IMR-90 (cell line): Measurements from ENCODE around the gene MZB1. TPM values are rescaled to one million over a fixed set of nuclear protein-coding genes. Genes with fewer than 3 reads are reported as not detected.

ENCODE experiments used
- ATAC-seq: fragments of 200-7000 bp; cut with Tn5 transposase; 2 replicates; pipeline ENCODE4 v1.9.1; 2020; ENCODE audit warnings: low read depth, mild to moderate bottlenecking, moderate library complexity
- BruUV-seq: library from RNA; stranded (reverse); fragments of 400-500 nt; replicated peaks from 2 replicates; lab custom pipeline; 2021; lab: Mats Ljungman, UMichigan
- CTCF ChIA-PET: fragments of 300-600 bp; formaldehyde crosslinking; extraction: SDS; loops from one replicate; lab custom pipeline; 2021; ENCODE audit warnings: antibody characterized with exemption; lab: Yijun Ruan, JAX
- POLR2A ChIA-PET: fragments of 300-600 bp; sonication (Branson Sonifier 250); formaldehyde crosslinking; loops from one replicate; lab custom pipeline; 2022; ENCODE audit warnings: antibody characterized with exemption; ENCODE audit not compliant: unreplicated experiment; lab: Charles Lee
- DNase-seq: peaks from one replicate; pipeline ENCODE4 v3.0.0; 2013
- H2AFZ ChIP-seq: replicated peaks from 2 replicates; pipeline ENCODE3; 2013; ENCODE audit warnings: low read length, mild to moderate bottlenecking; ENCODE audit not compliant: poor library complexity
- H2AK5ac ChIP-seq: 2 replicates; pipeline ENCODE4 v1.6.1; 2013; ENCODE audit warnings: low read depth, low read length, inconsistent platforms
- H2AK9ac ChIP-seq: replicated peaks from 2 replicates; pipeline ENCODE3; 2013; ENCODE audit warnings: mild to moderate bottlenecking, low read depth, low read length, moderate library complexity; ENCODE audit not compliant: poor library complexity
- H2BK120ac ChIP-seq: 2 replicates; pipeline ENCODE4 v1.6.1; 2013; ENCODE audit warnings: low read depth, low read length, inconsistent platforms
- H2BK15ac ChIP-seq: 3 replicates; pipeline ENCODE4 v1.6.1; 2013; ENCODE audit warnings: low read depth, low read length, inconsistent platforms
- H2BK20ac ChIP-seq: 2 replicates; pipeline ENCODE4 v1.6.1; 2013; ENCODE audit warnings: low read depth, mild to moderate bottlenecking, inconsistent platforms, low read length, moderate library complexity
- H2BK5ac ChIP-seq: 2 replicates; pipeline ENCODE4 v1.6.1; 2013; ENCODE audit warnings: mild to moderate bottlenecking, low read depth, low read length, inconsistent platforms; ENCODE audit not compliant: poor library complexity, severe bottlenecking
- H3K14ac ChIP-seq: replicated peaks from 2 replicates; pipeline ENCODE4 v1.6.1; 2013; ENCODE audit warnings: low read depth, low read length, inconsistent platforms
- H3K18ac ChIP-seq: 2 replicates; pipeline ENCODE4 v1.6.1; 2013; ENCODE audit warnings: low read depth, low read length, control low read depth
- H3K23ac ChIP-seq: 2 replicates; pipeline ENCODE4 v1.6.1; 2013; ENCODE audit warnings: low read depth, low read length, inconsistent platforms
- H3K27ac ChIP-seq: 2 replicates; pipeline ENCODE4 v1.5.1; 2013; ENCODE audit warnings: mild to moderate bottlenecking, control low read depth, low read length; ENCODE audit not compliant: insufficient read depth
- H3K27me3 ChIP-seq: 2 replicates; pipeline ENCODE4 v1.6.1; 2013; ENCODE audit warnings: low read length; ENCODE audit not compliant: control insufficient read depth, insufficient read depth
- H3K36me3 ChIP-seq: 2 replicates; pipeline ENCODE4 v1.6.1; 2013; ENCODE audit warnings: low read length, mixed read lengths; ENCODE audit not compliant: control insufficient read depth, insufficient read depth
- H3K4ac ChIP-seq: 2 replicates; pipeline ENCODE4 v1.6.1; 2013; ENCODE audit warnings: low read depth, low read length, inconsistent platforms
- H3K4me1 ChIP-seq: 2 replicates; pipeline ENCODE4 v1.6.1; 2013; ENCODE audit warnings: low read length, mixed read lengths; ENCODE audit not compliant: control insufficient read depth, insufficient read depth
- H3K4me2 ChIP-seq: 2 replicates; pipeline ENCODE4 v1.6.1; 2013; ENCODE audit warnings: low read depth, mild to moderate bottlenecking, control low read depth, low read length, moderate library complexity
- H3K4me3 ChIP-seq: 2 replicates; pipeline ENCODE4 v1.5.1; 2013; ENCODE audit warnings: low read depth, mild to moderate bottlenecking, control low read depth, low read length, moderate library complexity; ENCODE audit not compliant: insufficient read depth
- H3K56ac ChIP-seq: 2 replicates; pipeline ENCODE4 v1.6.1; 2013; ENCODE audit warnings: low read length, inconsistent platforms; ENCODE audit not compliant: insufficient read depth; ENCODE audit errors: extremely low read depth
- H3K79me1 ChIP-seq, 2 experiments: 2 replicates each; pipeline ENCODE4 v1.6.1; 2013; ENCODE audit warnings: low read length in 2 of 2, inconsistent platforms in 1 of 2, low read depth in 1 of 2
- H3K9ac ChIP-seq: 2 replicates; pipeline ENCODE4 v1.6.1; 2013; ENCODE audit warnings: low read depth, low read length, control low read depth
- H3K9me1 ChIP-seq: 2 replicates; pipeline ENCODE4 v1.6.1; 2013; ENCODE audit warnings: low read length, inconsistent platforms; ENCODE audit not compliant: insufficient read depth
- H3K9me3 ChIP-seq: 2 replicates; pipeline ENCODE4 v1.6.1; 2013; ENCODE audit warnings: low read length; ENCODE audit not compliant: control insufficient read depth, insufficient read depth
- H4K20me1 ChIP-seq: 2 replicates; pipeline ENCODE4 v1.6.1; 2013; ENCODE audit warnings: low read length, inconsistent platforms; ENCODE audit not compliant: insufficient read depth
- H4K5ac ChIP-seq: 2 replicates; pipeline ENCODE4 v1.6.1; 2013; ENCODE audit warnings: mild to moderate bottlenecking, low read depth, low read length, control low read depth
- H4K8ac ChIP-seq, 2 experiments: 2 replicates each; pipeline ENCODE4 v1.6.1; 2013; ENCODE audit warnings: low read depth in 2 of 2, low read length in 2 of 2, control low read depth in 1 of 2, inconsistent platforms in 1 of 2
- H4K91ac ChIP-seq: 2 replicates; pipeline ENCODE4 v1.6.1; 2013; ENCODE audit warnings: low read depth, low read length, inconsistent platforms; ENCODE audit not compliant: insufficient read depth
- MAFK ChIP-seq: IDR thresholded peaks from 2 replicates; pipeline ENCODE4 v1.6.1; 2012; ENCODE audit warnings: low read depth, low read length, improper control_type of control experiment
- MAZ ChIP-seq: IDR thresholded peaks from 2 replicates; pipeline ENCODE4 v1.6.1; 2012; ENCODE audit warnings: low read depth, mild to moderate bottlenecking, low read length, improper control_type of control experiment, moderate library complexity, borderline replicate concordance
- MXI1 ChIP-seq: IDR thresholded peaks from 2 replicates; pipeline ENCODE4 v1.6.1; 2012; ENCODE audit warnings: low read depth, mild to moderate bottlenecking, low read length, moderate library complexity, borderline replicate concordance
- NFE2L2 ChIP-seq: fragments of 150-350 bp; IDR thresholded peaks from 2 replicates; pipeline ENCODE4 v1.6.1; 2016; ENCODE audit warnings: low read depth, mild to moderate bottlenecking, low read length
- POLR2A ChIP-seq: IDR thresholded peaks from 2 replicates; pipeline ENCODE4 v1.6.1; 2012; ENCODE audit warnings: mild to moderate bottlenecking, low read depth, low read length
- RCOR1 ChIP-seq: IDR thresholded peaks from 2 replicates; pipeline ENCODE4 v1.6.1; 2012; ENCODE audit warnings: mild to moderate bottlenecking, low read length, improper control_type of control experiment; ENCODE audit not compliant: insufficient replicate concordance
- RFX5 ChIP-seq: IDR thresholded peaks from 2 replicates; pipeline ENCODE4 v1.8.0; 2012; ENCODE audit warnings: low read depth, mild to moderate bottlenecking, low read length, moderate library complexity
- SMC3 ChIP-seq: fragments of 150-350 bp; IDR thresholded peaks from 2 replicates; pipeline ENCODE4 v1.6.1; 2016; ENCODE audit warnings: low read depth, mild to moderate bottlenecking, antibody characterized with exemption, low read length, moderate library complexity
- WGBS, 2 experiments: methylation state at CpG; one replicate each; pipeline versions ENCODE4 v1.1.5 to v1.1.7; 2013; ENCODE audit warnings: missing lambda C conversion rate in 2 of 2; ENCODE audit not compliant: insufficient read length in 1 of 2; ENCODE audit errors: extremely low coverage in 2 of 2; 5-methylcytosine and 5-hydroxymethylcytosine counted together
- dilution Hi-C: fragments of 300-500 bp; cut with HindIII; formaldehyde crosslinking; loops from one replicate; pipeline ENCODE4 v1.14.3; 2018; ENCODE audit warnings: low sequenced_read_pairs; ENCODE audit not compliant: unreplicated experiment
- in situ Hi-C: fragments of 300-500 bp; cut with MboI; formaldehyde crosslinking; loops from 3 replicates; pipeline ENCODE4 v1.14.3; 2019; ENCODE audit warnings: low sequenced_read_pairs, inconsistent platforms, mixed read lengths
- intact Hi-C: fragments of 100-400 bp; cut with micrococcal nuclease; formaldehyde crosslinking; loops from 2 replicates; pipeline ENCODE4 v1.10.0; 2022
- polyA plus RNA-seq, 3 experiments: library from polyadenylated mRNA; depleted of rRNA; stranded (reverse); fragments of >200 nt; gene quantifications; 2 replicates each; pipeline ENCODE4 v1.2.3, GENCODE V29; 2012; ENCODE audit warnings: low replicate concordance in 1 of 3
- total RNA-seq: library from RNA; depleted of rRNA; stranded (reverse); fragments of >200 nt; gene quantifications from 2 replicates; pipeline ENCODE4 v1.2.3, GENCODE V29; 2012
- TF ChIP-seq, protein P1 (sequence below): fragments of 150-350 bp; IDR thresholded peaks from 2 replicates; pipeline ENCODE4 v1.6.1; 2016; ENCODE audit warnings: low read depth, mild to moderate bottlenecking, low read length, moderate library complexity, borderline replicate concordance
- TF ChIP-seq, protein P2 (sequence below): fragments of 150-350 bp; IDR thresholded peaks from 2 replicates; pipeline ENCODE4 v1.6.1; 2017; ENCODE audit warnings: mild to moderate bottlenecking, antibody characterized with exemption, low read length, low read depth
- TF ChIP-seq, protein P3 (sequence below): conservative IDR thresholded peaks from 2 replicates; pipeline ENCODE4 v1.5.1; 2012; ENCODE audit warnings: mild to moderate bottlenecking, low read depth, low read length, improper control_type of control experiment

The MZB1 gene
- total and polyA plus RNA-seq, 2 of the 4 experiments (the other 2 are of a cell fraction) = not detected

DNA sequence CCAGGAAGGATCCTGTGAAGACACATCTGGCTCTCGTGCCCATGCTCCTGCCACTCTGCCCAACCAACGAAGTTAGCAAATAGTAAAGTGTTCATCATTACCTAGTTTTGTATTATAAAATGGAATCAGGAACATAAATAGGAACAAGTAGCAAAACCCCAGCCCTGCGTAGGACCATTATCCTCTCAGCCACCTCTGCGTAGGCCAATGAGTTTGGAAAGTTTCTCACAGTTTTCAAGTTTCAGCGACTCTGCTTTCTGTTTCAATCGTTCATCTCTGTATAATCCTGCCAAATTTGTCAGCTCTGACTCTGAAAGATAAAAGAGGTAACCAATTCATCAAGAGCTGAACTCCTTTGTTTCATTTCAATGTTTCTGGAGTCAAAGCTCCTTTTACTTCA is 24.2 kb upstream of the MZB1 start:
- Histone ChIP-seq H3K9me1 (no peaks in the 10 kb centered on the region), H3K9me3 (no peaks in the 10 kb centered on the region), H3K23ac (no peak overlapping the region), H3K27me3 (no peaks in the 10 kb centered on the region), H3K18ac (no peak overlapping the region), H4K5ac (no peak overlapping the region), H3K4me1 (peaks cover 4% of the 10 kb centered on the region; the same call in 1 of the 2 replicates), H3K4ac (no peak overlapping the region), H2BK120ac (no peak overlapping the region), H2BK15ac (no peak overlapping the region), H2BK5ac (no peak overlapping the region), H4K20me1 (no peaks in the 10 kb centered on the region), H4K91ac (no peak overlapping the region), H4K8ac (no peak overlapping the region), H3K56ac (no peak overlapping the region), H2BK20ac (no peak overlapping the region), H2AK9ac (no peak overlapping the region), H3K4me2 (no peak overlapping the region), H3K14ac (no peak overlapping the region), H3K36me3 (peaks cover 13% of the 10 kb centered on the region), H3K4me3 (no peak overlapping the region), H3K79me1 (no peaks in the 10 kb centered on the region), H3K27ac (no peak overlapping the region), H2AFZ (no peak overlapping the region), H2AK5ac (no peak overlapping the region), H3K9ac (no peak overlapping the region)
- ChIA-PET POLR2A (no interaction called here), CTCF (interaction anchor here (0.8 kb wide), 1 partner anchor 10 kb away, joined by 3 read pairs; the partner anchor contains the start of gene SPATA24)
- dilution Hi-C loops = loop anchor here (25.0 kb wide), 1 partner anchor 98 kb away; no protein-coding TSS in a partner anchor
- ATAC-seq (no peak), DNase-seq (no peak)
- in situ Hi-C loops = no loop called here
- BruUV-seq = no TSS peak
- TF ChIP-seq, protein P1, sequence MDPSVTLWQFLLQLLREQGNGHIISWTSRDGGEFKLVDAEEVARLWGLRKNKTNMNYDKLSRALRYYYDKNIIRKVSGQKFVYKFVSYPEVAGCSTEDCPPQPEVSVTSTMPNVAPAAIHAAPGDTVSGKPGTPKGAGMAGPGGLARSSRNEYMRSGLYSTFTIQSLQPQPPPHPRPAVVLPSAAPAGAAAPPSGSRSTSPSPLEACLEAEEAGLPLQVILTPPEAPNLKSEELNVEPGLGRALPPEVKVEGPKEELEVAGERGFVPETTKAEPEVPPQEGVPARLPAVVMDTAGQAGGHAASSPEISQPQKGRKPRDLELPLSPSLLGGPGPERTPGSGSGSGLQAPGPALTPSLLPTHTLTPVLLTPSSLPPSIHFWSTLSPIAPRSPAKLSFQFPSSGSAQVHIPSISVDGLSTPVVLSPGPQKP = no peak
- TF ChIP-seq, protein P2, sequence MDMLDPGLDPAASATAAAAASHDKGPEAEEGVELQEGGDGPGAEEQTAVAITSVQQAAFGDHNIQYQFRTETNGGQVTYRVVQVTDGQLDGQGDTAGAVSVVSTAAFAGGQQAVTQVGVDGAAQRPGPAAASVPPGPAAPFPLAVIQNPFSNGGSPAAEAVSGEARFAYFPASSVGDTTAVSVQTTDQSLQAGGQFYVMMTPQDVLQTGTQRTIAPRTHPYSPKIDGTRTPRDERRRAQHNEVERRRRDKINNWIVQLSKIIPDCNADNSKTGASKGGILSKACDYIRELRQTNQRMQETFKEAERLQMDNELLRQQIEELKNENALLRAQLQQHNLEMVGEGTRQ = no peak
- TF ChIP-seq RFX5 = no peak
- TF ChIP-seq, protein P3, sequence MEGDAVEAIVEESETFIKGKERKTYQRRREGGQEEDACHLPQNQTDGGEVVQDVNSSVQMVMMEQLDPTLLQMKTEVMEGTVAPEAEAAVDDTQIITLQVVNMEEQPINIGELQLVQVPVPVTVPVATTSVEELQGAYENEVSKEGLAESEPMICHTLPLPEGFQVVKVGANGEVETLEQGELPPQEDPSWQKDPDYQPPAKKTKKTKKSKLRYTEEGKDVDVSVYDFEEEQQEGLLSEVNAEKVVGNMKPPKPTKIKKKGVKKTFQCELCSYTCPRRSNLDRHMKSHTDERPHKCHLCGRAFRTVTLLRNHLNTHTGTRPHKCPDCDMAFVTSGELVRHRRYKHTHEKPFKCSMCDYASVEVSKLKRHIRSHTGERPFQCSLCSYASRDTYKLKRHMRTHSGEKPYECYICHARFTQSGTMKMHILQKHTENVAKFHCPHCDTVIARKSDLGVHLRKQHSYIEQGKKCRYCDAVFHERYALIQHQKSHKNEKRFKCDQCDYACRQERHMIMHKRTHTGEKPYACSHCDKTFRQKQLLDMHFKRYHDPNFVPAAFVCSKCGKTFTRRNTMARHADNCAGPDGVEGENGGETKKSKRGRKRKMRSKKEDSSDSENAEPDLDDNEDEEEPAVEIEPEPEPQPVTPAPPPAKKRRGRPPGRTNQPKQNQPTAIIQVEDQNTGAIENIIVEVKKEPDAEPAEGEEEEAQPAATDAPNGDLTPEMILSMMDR = no peak
- no peak for TF ChIP-seq MAZ
- TF ChIP-seq SMC3 = no peak
- TF ChIP-seq MXI1 = no peak
- TF ChIP-seq POLR2A = no peak
- no peak for TF ChIP-seq NFE2L2
- no peak for TF ChIP-seq RCOR1
- TF ChIP-seq MAFK = no peak
- intact Hi-C loops = no loop called here
- WGBS, 2 experiments = 92% methylated on average over 2 of the region's 6 CpGs; no CpG with 5 or more reads in 1 of the 2 experiments
